Esophagus muscularis mucosa (tissue), 3 donors: ENCODE results near the gene HLA-DRB5.

Source experiments
- CTCF ChIP-seq, 3 experiments: fragments of 200-600 bp in 2 of 3; fragments of 450-650 bp in 1 of 3; sonication (generic) in 2 of 3; IDR thresholded peaks; one replicate each; pipeline ENCODE4 v1.5.1; 2017 to 2019; ENCODE audit warnings: antibody characterized with exemption in 3 of 3, mild to moderate bottlenecking in 2 of 3, moderate library complexity in 1 of 3
- POLR2AphosphoS5 ChIP-seq, 2 donors: sonication (generic); formaldehyde crosslinking; IDR thresholded peaks; one replicate each; pipeline ENCODE4 v1.6.1; 2017; ENCODE audit warnings: antibody characterized with exemption in 2 of 2

DNA sequence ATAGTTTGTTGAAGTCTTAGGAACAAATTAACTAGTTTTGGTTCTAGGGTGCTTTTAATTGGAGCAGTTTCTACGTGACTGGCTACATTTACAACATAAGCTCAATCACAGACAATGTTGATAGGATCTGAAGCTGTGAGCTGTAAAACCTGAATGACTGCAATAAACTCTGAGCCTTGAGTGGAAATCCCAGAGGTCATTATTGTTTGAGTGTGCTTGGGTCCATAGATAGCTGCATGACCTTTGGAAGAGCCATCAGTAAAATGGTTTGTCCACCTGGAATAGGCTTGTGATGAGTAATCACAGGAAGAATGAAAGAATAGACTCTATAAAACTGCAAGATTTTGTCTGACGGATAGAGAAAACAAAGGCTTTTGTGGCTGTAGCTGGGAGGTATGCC lies 32.9 kb upstream of the HLA-DRB5 start:
- TF ChIP-seq POLR2AphosphoS5 (IDR thresholded peaks at IDR 0.05) (no peak), CTCF (IDR thresholded peaks at IDR 0.05) (no peak)
